Right atrium auricular region (tissue), 2 donors: ENCODE measurements around the gene GAREM1. TPM values are rescaled to one million over a fixed set of nuclear protein-coding genes. Genes with fewer than 3 reads are reported as not detected.

Experiments
- DNase-seq: peaks from one replicate; pipeline ENCODE4 v3.0.0-alpha.2; 2019; ENCODE audit warnings: low spot score
- H3K27ac ChIP-seq, 2 donors: fragments of 200-600 bp; sonication (generic); 1 replicate in 1 of 2; 2 replicates in 1 of 2; pipeline ENCODE4 v1.5.1; 2016 to 2019
- H3K27me3 ChIP-seq, 2 donors: fragments of 200-600 bp; sonication (generic); one replicate each; pipeline versions ENCODE4 v1.5.1 to v1.6.0; 2017 to 2019
- H3K36me3 ChIP-seq: fragments of 200-600 bp; sonication (generic); one replicate; pipeline ENCODE4 v1.5.1; 2016
- H3K4me1 ChIP-seq, 2 donors: fragments of 200-600 bp; sonication (generic); one replicate each; pipeline versions ENCODE4 v1.5.1 to v1.6.0; 2017 to 2019
- H3K4me3 ChIP-seq, 2 donors: fragments of 200-600 bp; sonication (generic); 1 replicate in 1 of 2; 2 replicates in 1 of 2; pipeline ENCODE4 v1.5.1; 2017 to 2019; ENCODE audit warnings: mild to moderate bottlenecking in 1 of 2, moderate library complexity in 1 of 2
- H3K9me3 ChIP-seq, 2 donors: fragments of 200-600 bp; sonication (generic); one replicate each; pipeline ENCODE4 v1.5.1; 2019
- CTCF ChIP-seq, 2 donors: fragments of 200-600 bp; sonication (generic); IDR thresholded peaks; one replicate each; pipeline ENCODE4 v1.5.1; 2019; ENCODE audit warnings: antibody characterized with exemption in 2 of 2
- total RNA-seq, 2 donors: library from RNA; depleted of rRNA; stranded (reverse); fragments of >200 nt; gene quantifications; one replicate each; pipeline ENCODE4 v1.1.0, GENCODE V29; 2016

GAREM1 gene
- total RNA-seq, 2 donors from 2014 or later: 13.6 to 19.3 TPM

- H3K9me3 ChIP-seq: no peaks in the 10 kb centered on the region
- H3K4me1 ChIP-seq: peaks cover 0 to 40% of the 10 kb centered on the region in 2 donors
- TF ChIP-seq CTCF (IDR thresholded peaks at IDR 0.05): no peak
- H3K27ac ChIP-seq: peak overlapping the region in 1 of 2 donors; percentile 63
- H3K36me3 ChIP-seq: no peaks in the 10 kb centered on the region
- no peak for DNase-seq
- H3K27me3 ChIP-seq: no peaks in the 10 kb centered on the region
- no peak overlapping the region for H3K4me3 ChIP-seq
These were observed 97.2 kb downstream of the GAREM1 start for GRCh38 chr18:32373505-32373904.

- TF ChIP-seq CTCF (IDR thresholded peaks at IDR 0.05): no peak
- Histone ChIP-seq H3K27me3 (no peaks in the 10 kb centered on the region), H3K4me1 (peaks cover 0 to 43% of the 10 kb centered on the region in 2 donors), H3K36me3 (no peaks in the 10 kb centered on the region), H3K27ac (peak overlapping the region in 1 of 2 donors; percentile 63), H3K4me3 (no peak overlapping the region), H3K9me3 (no peaks in the 10 kb centered on the region)
- no peak for DNase-seq
These were observed 98.2 kb downstream of the GAREM1 start for GRCh38 chr18:32372381-32373061.

- Histone ChIP-seq H3K27me3 (no peaks in the 10 kb centered on the region), H3K4me3 (no peak overlapping the region), H3K36me3 (no peaks in the 10 kb centered on the region), H3K27ac (no peak overlapping the region), H3K4me1 (peaks cover 0 to 45% of the 10 kb centered on the region in 2 donors), H3K9me3 (no peaks in the 10 kb centered on the region)
- no peak for DNase-seq
- no peak for TF ChIP-seq CTCF (IDR thresholded peaks at IDR 0.05)
These were observed 98.7 kb downstream of the GAREM1 start for GRCh38 chr18:32372047-32372380.

GRCh38 chr18:32371384-32371783 lies 99.3 kb downstream of the GAREM1 start:
- no peak overlapping the region for H3K4me3 ChIP-seq
- TF ChIP-seq CTCF (IDR thresholded peaks at IDR 0.05): no peak
- no peak for DNase-seq
- H3K9me3 ChIP-seq: no peaks in the 10 kb centered on the region
- H3K36me3 ChIP-seq: no peaks in the 10 kb centered on the region
- no peak overlapping the region for H3K27ac ChIP-seq
- peaks cover 0 to 51% of the 10 kb centered on the region in 2 donors for H3K4me1 ChIP-seq
- H3K27me3 ChIP-seq: no peaks in the 10 kb centered on the region

- Histone ChIP-seq H3K27ac (no peak overlapping the region), H3K9me3 (no peaks in the 10 kb centered on the region), H3K4me3 (no peak overlapping the region), H3K4me1 (peaks cover 0 to 49% of the 10 kb centered on the region in 2 donors), H3K36me3 (no peaks in the 10 kb centered on the region), H3K27me3 (no peaks in the 10 kb centered on the region)
- no peak for TF ChIP-seq CTCF (IDR thresholded peaks at IDR 0.05)
- DNase-seq: no peak
These were observed 101.7 kb downstream of the GAREM1 start for GRCh38 chr18:32368991-32369390.

- no peak for DNase-seq
- Histone ChIP-seq H3K4me3 (no peak overlapping the region), H3K27me3 (no peaks in the 10 kb centered on the region), H3K36me3 (no peaks in the 10 kb centered on the region), H3K27ac (no peak overlapping the region), H3K4me1 (peaks cover 0 to 41% of the 10 kb centered on the region in 2 donors), H3K9me3 (no peaks in the 10 kb centered on the region)
- TF ChIP-seq CTCF (IDR thresholded peaks at IDR 0.05): no peak
These were observed 102.5 kb downstream of the GAREM1 start for GRCh38 chr18:32368170-32368569.
